SJCRH30 (cell line): Measurements from ENCODE around the gene TMCC1. TPM values are rescaled to one million over a fixed set of nuclear protein-coding genes. Genes with fewer than 3 reads are reported as not detected.
A peak's percentile ranks its signal among the peaks of the same experiment; 100 is the strongest.
"Not testable (repeated sequence)": the region's sequence is repeated elsewhere in the genome, so short reads cannot be mapped to it uniquely, and the experiment has no call there.

Experiments used
- DNase-seq, 2 experiments: peaks; one replicate each; pipeline ENCODE4 v3.0.0-alpha.2; 2015 to 2020
- H3K27ac ChIP-seq: fragments of 250-450 bp; sonication (Bioruptor Pico); 2 replicates; pipeline ENCODE4 v1.5.1; 2020; ENCODE audit warnings: mild to moderate bottlenecking, moderate library complexity
- H3K27me3 ChIP-seq: fragments of 250-450 bp; sonication (Bioruptor Pico); 2 replicates; pipeline ENCODE4 v1.5.1; 2020; ENCODE audit warnings: mild to moderate bottlenecking, moderate library complexity
- H3K36me3 ChIP-seq: fragments of 250-450 bp; sonication (Bioruptor Pico); 2 replicates; pipeline ENCODE4 v1.5.1; 2020; ENCODE audit warnings: mild to moderate bottlenecking, moderate library complexity
- H3K4me1 ChIP-seq: fragments of 250-450 bp; sonication (Bioruptor Pico); 2 replicates; pipeline ENCODE4 v1.5.1; 2020; ENCODE audit warnings: mild to moderate bottlenecking, moderate library complexity
- H3K4me3 ChIP-seq: fragments of 250-450 bp; sonication (Bioruptor Pico); 2 replicates; pipeline ENCODE4 v1.5.1; 2020; ENCODE audit warnings: mild to moderate bottlenecking, moderate library complexity
- H3K9me3 ChIP-seq: fragments of 250-450 bp; sonication (Bioruptor Pico); replicated peaks from 2 replicates; pipeline ENCODE4 v1.5.1; 2020; ENCODE audit warnings: mild to moderate bottlenecking, moderate library complexity
- total RNA-seq: library from RNA; depleted of rRNA; stranded (reverse); fragments of >200 nt; shearing (Covaris generic); gene quantifications from 2 replicates; pipeline ENCODE4 v1.2.3, GENCODE V29; 2014

Gene TMCC1
- total RNA-seq, 1 experiment from 2014 or later: 22.1 TPM

DNA sequence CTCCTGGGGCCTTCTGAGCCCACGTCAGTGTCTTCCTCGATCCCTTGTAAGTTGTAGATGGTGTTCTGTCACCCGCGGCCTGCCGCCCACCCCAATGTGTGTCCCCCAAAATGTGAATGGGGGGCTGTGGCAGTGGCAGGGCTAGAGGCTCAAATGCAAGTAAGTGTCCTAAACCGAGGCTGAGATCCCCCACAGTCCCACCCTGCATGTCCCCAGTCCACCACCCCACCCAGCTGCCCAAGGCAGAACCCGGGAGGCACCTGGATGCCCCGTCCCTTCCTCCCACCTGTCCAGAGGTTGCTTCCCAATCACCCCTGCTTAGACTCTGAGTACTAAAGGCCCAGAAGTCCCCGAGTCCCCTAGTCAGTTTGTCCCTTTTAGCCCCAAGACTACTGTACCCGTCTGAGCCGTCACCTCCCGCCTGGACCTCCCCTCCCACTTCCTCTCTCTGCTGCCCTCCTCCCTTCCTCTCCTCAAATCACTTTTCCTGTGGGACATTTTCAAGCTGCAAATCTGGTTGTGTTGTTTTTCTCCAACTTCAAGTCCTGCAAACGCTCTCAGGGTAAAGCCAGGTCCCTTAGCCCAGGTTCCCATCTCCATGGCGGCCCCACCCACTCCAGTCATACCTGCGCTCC is 275.2 kb downstream of the TMCC1 start:
- H3K9me3 ChIP-seq: no peaks in the 10 kb centered on the region
- H3K27ac ChIP-seq: peak overlapping the region; percentile 18; the same call in 1 of the 2 replicates
- peaks cover 26% of the 10 kb centered on the region for H3K4me1 ChIP-seq
- H3K27me3 ChIP-seq: no peaks in the 10 kb centered on the region
- no peak overlapping the region for H3K4me3 ChIP-seq
- no peaks in the 10 kb centered on the region for H3K36me3 ChIP-seq
- DNase-seq: no peak

DNA sequence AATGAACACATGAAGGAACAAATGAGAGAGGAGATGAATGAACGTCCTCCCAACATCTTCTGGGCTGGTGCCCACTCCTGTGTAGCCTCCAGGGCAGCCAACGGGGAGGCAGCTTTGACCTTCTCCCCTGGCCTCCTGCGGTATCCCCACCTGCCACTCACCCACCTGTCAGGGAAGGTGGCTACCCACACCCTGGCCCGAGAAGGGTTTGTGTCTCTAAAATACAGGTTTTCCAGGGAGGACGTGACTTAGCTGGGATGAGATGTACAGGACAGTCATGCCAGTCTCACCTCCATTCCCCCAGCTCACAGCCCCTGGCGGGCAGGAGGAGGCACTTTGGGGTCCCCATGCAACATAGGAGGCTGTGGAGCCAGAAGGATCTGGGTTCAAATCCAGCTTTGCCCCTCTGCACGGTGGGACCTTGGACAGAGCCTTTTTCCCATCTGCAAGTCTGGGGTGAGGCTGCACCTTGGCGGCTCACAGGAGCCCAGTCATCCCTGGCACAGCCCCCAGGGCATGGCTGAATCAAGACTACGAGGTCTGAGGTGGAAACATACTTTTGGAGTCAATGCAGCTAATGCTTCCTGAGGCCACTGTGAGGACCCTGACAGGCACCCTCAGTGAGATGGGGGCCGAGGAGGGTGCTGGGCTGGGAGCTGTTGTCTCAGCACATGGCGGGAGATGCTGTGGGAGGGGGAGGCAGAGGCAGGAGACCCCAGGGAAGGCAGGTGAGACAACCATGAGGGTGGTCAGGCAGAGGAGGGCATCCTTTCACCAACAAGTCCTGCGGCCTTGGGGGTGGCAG is 275.9 kb downstream of the TMCC1 start:
- no peaks in the 10 kb centered on the region for H3K9me3 ChIP-seq
- peaks cover 32% of the 10 kb centered on the region for H3K4me1 ChIP-seq
- H3K27ac ChIP-seq: no peak overlapping the region; the same call in 1 of the 2 replicates
- no peak overlapping the region for H3K4me3 ChIP-seq
- H3K27me3 ChIP-seq: no peaks in the 10 kb centered on the region
- H3K36me3 ChIP-seq: no peaks in the 10 kb centered on the region
- no peak for DNase-seq

DNA sequence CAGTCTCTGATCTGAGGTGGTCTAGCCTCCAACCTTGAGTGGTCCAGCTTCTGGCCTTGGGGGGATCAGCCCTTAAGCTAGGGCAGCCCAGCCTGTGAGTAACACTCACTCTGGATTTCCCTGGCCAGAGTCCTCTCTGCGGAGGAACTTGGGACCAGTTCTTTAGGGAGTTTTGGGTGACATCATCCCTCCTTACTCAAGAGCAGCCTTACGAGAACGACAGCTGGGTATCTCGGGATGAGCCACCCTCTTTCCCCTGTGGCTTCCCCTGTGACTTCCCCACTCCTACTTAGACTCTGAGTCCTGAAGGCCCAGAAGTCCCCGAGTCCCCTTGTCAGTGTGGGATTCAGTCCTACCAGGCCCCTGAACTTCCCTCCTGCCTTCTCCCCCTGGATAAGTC is 276.8 kb downstream of the TMCC1 start:
- H3K4me3 ChIP-seq: no peak overlapping the region
- peaks cover 40% of the 10 kb centered on the region for H3K4me1 ChIP-seq
- no peaks in the 10 kb centered on the region for H3K27me3 ChIP-seq
- no peaks in the 10 kb centered on the region for H3K9me3 ChIP-seq
- peak; percentile 66 to 78 for DNase-seq
- H3K27ac ChIP-seq: peak overlapping the region; percentile 35
- no peaks in the 10 kb centered on the region for H3K36me3 ChIP-seq

DNA sequence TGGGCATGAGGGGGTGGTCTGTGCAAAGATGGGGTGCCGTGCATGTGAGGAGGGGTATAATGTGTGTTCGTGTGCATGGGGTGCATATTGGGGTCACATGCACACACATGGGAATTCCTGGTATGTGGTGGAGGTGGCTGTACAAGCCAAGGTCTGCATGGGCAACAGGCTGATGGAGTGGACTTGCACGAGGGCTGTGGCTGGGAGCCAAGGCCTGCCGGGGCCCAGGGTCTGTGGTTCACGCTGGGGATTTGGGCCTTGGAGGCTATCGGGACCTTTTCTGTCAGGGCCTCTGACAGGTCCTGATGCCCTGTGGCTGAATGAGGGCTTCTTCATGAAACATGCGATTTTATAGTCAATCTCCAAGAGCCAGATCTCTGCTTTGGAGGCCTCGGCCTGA is 277.2 kb downstream of the TMCC1 start:
- DNase-seq: no peak
- Histone ChIP-seq H3K9me3 (no peaks in the 10 kb centered on the region), H3K27ac (peak overlapping the region; percentile 35), H3K4me3 (no peak overlapping the region), H3K27me3 (no peaks in the 10 kb centered on the region), H3K4me1 (peaks cover 41% of the 10 kb centered on the region), H3K36me3 (no peaks in the 10 kb centered on the region)

DNA sequence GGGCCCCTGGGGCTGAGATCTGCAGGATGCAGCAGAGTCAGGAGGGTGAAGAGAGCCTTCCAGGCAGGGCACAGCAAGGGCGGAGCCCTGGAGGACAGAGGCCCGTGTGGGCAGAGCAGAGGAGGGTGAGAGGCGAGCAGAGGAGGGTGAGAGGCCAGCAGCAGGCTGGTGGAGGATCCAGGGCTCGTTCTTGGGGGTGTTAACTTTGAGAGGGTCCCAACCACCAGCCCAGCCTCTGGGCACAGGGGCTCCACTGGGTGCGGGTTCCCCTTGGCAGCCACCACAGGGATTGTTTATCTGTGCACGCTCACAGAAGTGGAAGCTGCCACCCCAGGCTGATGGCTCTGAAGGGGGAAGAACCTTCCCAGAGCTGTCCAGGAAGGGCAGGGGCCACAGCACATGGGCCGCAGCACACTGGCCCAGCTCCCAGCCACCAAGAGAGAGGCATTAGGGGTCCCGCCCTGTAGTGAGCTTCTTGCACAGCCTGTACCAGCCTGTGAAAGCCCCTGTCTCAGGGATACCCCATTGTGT is 277.7 kb downstream of the TMCC1 start:
- Histone ChIP-seq H3K36me3 (no peaks in the 10 kb centered on the region), H3K27ac (no peak overlapping the region), H3K4me1 (peaks cover 41% of the 10 kb centered on the region), H3K4me3 (no peak overlapping the region), H3K27me3 (no peaks in the 10 kb centered on the region), H3K9me3 (no peaks in the 10 kb centered on the region)
- no peak for DNase-seq

DNA sequence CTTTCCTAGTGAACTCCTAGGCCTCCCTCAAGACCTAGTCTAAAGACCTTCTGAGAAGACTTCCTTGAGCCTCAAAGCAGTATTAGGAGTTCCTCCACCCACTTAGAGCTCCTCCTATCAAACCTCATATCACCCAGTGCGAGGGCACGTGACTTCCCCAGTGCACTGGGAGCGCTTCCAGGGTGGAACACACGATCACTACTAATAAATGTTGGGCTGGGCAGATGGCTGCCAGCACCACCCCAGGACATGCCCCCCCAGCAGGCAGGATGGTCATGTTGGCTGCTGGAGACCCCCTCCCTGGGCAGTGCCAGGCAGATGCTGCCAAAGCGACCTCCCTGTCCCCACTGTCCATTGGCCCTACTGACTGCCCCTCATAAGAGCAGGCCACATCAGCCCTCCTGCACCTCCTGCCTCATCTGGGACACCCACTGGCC is 278.6 kb downstream of the TMCC1 start:
- H3K27ac ChIP-seq: no peak overlapping the region
- peaks cover 41% of the 10 kb centered on the region for H3K4me1 ChIP-seq

DNA sequence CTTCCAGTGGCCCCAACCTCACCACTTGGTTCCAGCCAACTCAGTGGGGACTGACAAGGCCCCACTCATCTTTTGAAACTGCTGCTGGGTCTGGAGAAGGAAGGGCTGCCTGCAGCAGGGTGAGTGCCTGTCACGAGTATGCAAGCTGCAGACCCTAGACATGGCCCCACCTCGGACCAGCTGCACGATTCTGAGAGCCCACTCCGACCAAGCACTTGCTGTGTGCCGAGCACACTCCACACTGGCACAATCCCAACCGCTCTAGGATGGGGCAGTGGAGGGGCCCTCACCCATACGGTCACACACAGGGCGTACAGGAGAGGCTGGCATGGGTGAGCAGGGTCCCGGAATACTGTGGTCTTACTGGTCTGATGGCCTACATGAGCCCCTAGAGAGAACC is 279.1 kb downstream of the TMCC1 start:
- DNase-seq: no peak
- no peaks in the 10 kb centered on the region for H3K36me3 ChIP-seq
- H3K27ac ChIP-seq: no peak overlapping the region
- H3K9me3 ChIP-seq: no peaks in the 10 kb centered on the region
- H3K27me3 ChIP-seq: no peaks in the 10 kb centered on the region
- H3K4me3 ChIP-seq: no peak overlapping the region
- H3K4me1 ChIP-seq: peaks cover 40% of the 10 kb centered on the region

More for the DNA sequence above, 278.6 kb downstream of the TMCC1 start:
- DNase-seq: no peak
- Histone ChIP-seq H3K4me3 (no peak overlapping the region), H3K9me3 (no peaks in the 10 kb centered on the region), H3K36me3 (no peaks in the 10 kb centered on the region), H3K27me3 (no peaks in the 10 kb centered on the region)

DNA sequence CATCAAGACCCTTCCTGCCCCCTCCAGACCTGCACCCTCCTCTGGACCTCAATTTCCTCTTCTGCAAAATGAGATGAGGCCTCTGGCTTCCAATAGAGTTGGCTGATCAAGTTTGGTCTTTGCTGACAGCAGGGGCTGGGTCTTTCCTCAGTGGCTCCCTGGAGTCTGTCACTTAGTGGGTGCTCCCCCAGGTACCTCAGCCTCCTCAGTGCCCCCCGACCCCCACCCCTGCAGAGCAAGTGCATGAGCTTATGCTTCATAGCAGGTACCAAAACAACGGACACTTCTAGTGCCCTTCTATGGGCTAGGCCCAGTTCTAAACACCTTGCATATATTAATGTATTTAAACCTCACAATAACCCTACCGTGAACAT is 280.2 kb downstream of the TMCC1 start:
- Histone ChIP-seq H3K27me3 (no peaks in the 10 kb centered on the region), H3K4me3 (no peak overlapping the region), H3K4me1 (peaks cover 29% of the 10 kb centered on the region), H3K9me3 (no peaks in the 10 kb centered on the region), H3K36me3 (no peaks in the 10 kb centered on the region), H3K27ac (no peak overlapping the region)
- no peak for DNase-seq

DNA sequence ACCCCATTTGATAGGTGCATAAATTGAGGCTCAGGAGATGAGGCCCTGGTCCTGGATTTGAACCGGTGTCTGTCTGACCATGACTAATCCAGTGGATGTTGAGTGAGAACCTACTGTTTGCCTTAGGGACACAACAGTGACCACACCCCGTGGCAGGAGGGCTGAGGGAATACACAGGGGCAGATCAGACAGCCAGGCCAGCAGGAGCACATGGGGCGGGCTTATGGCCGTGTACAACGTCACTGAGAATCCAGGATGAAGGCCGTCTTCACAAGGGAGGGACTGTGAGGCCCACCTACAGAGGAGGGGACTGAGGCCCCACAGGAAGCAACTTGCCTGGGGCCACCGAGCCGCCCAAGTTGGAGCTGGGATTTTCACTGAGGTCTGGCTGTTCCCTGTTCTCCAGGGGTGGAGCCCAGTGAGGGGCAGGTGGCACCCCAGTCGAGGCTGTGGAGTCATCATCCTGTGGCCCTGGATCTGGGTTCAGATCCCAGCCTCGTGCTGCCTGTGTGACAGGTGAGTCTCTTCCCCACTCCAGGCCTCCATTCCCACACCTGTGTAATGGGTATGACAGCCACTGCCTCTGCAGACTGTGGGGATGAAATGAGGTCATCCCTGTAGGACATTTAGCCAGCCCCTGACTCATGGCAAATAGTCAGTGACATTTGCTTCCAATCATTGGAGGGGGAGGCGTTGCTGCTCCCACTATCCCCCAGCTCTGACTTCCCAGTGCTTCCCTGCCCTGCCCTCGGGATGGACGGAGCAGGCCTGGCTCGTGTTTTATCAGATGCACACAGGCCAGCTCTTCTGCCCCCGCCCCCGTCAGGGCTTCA is 280.8 kb downstream of the TMCC1 start:
- Histone ChIP-seq H3K27ac (peak overlapping the region; percentile 84), H3K9me3 (no peaks in the 10 kb centered on the region), H3K36me3 (no peaks in the 10 kb centered on the region), H3K4me3 (no peak overlapping the region), H3K4me1 (peaks cover 28% of the 10 kb centered on the region), H3K27me3 (no peaks in the 10 kb centered on the region)
- peak; percentile 81 to 83 for DNase-seq

DNA sequence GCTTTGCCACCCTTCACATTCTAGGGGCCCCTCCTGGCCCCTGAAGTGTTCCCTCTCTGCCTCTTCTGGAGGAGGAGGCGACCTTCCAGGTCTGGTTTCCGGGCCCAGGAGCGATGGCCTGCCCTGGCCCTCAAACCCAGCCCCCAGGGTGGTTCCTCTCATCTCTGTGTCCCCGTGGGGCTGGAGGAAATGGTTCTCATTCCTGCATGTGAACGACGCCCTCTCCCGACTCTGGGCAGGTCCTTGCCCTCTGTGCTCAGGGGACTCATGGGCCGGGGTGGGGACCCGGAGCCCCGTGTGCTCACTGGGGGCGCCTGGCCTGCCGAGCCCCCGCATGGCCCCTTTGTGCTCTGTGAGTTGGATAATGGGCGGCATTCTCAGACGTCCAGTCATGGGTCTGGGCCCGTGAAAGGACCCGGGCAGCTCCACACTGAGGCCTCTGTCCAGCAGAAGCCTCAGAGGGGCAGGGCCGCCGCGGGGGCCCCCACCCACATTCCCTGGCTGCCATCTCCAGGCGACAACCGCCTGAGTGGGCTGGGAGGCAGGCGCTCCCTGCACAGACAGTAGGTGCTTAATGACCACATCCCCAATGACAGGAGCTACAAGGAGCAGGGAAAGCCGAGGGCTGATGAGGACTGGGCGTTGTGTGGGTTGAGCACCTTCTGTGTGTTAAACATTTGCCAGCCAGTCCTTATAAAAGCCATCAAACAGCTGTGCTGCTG is 281.5 kb downstream of the TMCC1 start:
- Histone ChIP-seq H3K4me1 (peaks cover 25% of the 10 kb centered on the region), H3K9me3 (no peaks in the 10 kb centered on the region), H3K36me3 (no peaks in the 10 kb centered on the region), H3K27me3 (no peaks in the 10 kb centered on the region), H3K27ac (peak overlapping the region; percentile 84), H3K4me3 (peak overlapping the region; percentile 30)
- peak; percentile 69 to 76 for DNase-seq

DNA sequence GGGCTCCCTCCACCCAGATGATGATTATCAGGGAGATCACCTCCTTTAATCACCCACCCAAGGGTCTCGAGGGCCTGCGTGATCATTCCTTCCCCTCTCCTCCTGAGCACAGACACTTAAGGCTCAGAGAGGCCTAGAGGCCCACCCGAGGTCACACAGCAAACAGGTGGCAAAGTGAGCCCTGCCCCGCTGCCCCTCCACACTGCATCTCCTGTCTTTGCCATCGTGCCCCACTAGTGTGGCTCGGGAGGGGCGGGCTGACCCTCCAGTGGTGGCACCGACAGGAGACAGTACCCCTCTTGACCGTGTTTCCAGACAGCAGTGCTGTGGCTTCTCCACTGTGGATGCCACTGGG is 282.1 kb downstream of the TMCC1 start:
- H3K27ac ChIP-seq: peak overlapping the region; percentile 84

DNA sequence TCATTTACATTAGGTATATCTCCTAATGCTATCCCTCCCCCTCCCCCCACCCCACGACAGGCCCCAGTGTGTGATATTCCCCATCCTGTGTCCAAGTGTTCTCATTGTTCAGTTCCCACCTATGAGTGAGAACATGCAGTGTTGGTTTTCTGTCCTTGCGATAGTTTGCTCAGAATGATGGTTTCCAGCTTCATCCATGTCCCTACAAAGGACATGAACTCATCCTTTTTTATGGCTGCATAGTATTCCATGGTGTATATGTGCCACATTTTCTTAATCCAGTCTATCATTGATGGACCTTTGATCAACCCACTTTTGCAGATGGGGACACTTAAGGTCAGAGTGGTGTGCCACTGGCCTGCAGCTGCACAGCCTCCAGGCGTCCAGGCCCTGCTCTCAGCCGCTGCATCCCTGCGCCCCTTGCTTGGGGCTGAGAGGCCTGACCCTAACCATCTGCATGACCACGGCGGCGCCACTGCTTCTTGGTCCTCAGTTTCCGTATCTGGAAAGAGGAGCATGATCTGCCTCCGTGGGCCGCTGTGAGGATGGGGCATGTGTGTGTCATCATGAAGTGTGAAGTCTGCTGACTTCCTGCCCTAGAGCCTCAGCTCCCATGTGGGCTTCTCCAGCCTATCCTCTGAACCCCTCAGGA is 282.6 kb downstream of the TMCC1 start:
- not testable (repeated sequence) for H3K4me3 ChIP-seq, H3K9me3 ChIP-seq, H3K36me3 ChIP-seq, H3K27me3 ChIP-seq, DNase-seq
- Histone ChIP-seq H3K4me1 (peaks cover 15% of the 10 kb centered on the region; the same call in 1 of the 2 replicates), H3K27ac (peak overlapping the region; percentile 84; the same call in 1 of the 2 replicates)

More for the DNA sequence above, 282.1 kb downstream of the TMCC1 start:
- Histone ChIP-seq H3K4me3 (peak overlapping the region; percentile 30; the same call in 1 of the 2 replicates), H3K36me3 (no peaks in the 10 kb centered on the region), H3K9me3 (no peaks in the 10 kb centered on the region), H3K4me1 (peaks cover 19% of the 10 kb centered on the region), H3K27me3 (no peaks in the 10 kb centered on the region)
- no peak for DNase-seq

DNA sequence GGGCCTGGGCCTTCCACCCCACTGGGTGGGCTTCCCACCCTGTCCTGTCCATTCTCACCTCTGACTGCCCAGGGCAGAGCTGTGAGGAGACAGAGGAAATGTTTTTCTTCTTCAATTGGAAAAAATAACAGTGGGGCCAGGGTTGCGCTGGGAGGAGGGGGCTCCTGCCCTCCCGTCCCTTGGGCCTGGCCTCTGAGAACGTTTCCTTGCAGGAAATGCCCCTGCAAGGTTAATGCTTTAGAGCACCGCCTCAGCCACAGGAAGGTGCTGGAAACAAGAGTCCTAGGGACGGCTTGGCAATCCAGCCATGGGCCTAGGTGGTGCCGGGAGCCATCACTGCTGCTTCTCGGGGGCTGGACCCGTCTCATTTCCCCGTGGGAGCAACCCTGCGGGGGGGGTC is 283.2 kb downstream of the TMCC1 start:
- Histone ChIP-seq H3K4me3 (no peak overlapping the region), H3K27ac (no peak overlapping the region), H3K4me1 (peaks cover 15% of the 10 kb centered on the region; the same call in 1 of the 2 replicates), H3K36me3 (no peaks in the 10 kb centered on the region), H3K9me3 (no peaks in the 10 kb centered on the region), H3K27me3 (no peaks in the 10 kb centered on the region)
- no peak for DNase-seq
